Tongue (tissue), 2 donors: ENCODE data around the gene NPY4R2. TPM values are rescaled to one million over a fixed set of nuclear protein-coding genes. Genes with fewer than 3 reads are reported as not detected.
"Not testable (repeated sequence)": the region's sequence is repeated elsewhere in the genome, so short reads cannot be mapped to it uniquely, and the experiment has no call there.

Source experiments
- DNase-seq: peaks from one replicate; pipeline ENCODE4 v3.0.0-alpha.2; 2015
- total RNA-seq: library from RNA; depleted of rRNA; stranded (reverse); fragments of >200 nt; gene quantifications from one replicate; pipeline ENCODE4 v1.2.3, GENCODE V29; 2014

The NPY4R2 gene
- total RNA-seq, 1 donor from 2014 or later = not detected

DNA sequence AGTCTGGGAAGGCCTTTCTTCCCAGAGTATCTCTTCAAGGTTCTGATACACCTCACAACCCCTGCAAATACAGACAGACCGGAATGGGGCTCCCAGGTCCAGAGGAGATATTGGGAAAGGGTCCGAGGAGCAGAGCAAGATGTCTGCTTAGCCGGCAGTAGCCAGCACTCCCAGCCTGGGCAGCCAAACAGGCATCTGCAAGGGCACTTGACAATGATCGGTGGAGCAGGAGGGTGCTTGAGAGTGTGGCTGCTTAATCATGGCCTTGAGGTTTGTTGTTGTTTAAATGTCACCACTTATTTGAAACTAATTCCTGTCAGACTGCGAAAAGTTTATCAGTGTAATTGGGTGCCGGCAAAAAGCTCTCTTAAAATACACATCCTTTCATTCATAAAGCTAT is 15.0 kb downstream of the NPY4R2 start:
- DNase-seq = not testable (repeated sequence)

DNA sequence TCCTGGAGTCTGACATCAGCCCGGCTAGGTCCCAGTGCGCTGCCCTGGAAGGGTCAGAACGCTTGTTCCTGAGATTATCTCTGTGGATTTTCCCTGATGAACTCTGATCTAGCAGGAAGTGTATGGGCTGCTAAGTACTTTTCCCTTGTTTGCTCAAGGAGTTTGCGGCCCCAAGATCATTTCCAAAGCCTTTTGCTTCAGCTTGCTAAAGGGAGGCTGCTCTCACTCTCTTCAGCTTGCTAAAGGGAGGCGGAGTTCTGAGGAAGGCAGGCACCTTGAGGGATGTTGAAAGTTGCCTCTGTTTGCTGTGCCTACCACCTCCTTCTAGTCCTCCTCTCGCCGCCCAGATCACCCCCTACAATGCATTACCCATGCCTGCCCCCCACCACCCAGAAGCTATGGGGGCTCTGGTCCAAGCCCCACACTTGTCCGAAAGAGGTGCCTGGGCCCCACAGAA is 18.3 kb downstream of the NPY4R2 start:
- DNase-seq = not testable (repeated sequence)

DNA sequence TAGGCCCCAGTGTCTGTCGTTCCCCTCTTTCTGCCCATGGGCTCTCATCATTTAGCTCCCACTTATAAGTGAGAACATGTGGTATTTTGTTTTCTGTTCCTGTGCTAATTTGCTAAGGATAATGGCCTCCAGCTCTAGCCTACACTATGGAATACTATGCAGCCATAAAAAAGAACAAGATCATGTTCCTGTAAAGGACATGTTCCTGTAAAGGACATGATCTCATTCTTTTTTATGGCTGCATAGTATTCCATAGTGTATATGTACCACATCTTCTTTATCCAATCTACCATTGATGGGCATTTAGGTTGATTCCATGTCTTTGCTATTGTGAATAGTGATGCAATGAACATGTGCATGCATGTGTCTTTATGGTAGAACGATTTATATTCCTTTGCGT is 19.2 kb downstream of the NPY4R2 start:
- DNase-seq = not testable (repeated sequence)

DNA sequence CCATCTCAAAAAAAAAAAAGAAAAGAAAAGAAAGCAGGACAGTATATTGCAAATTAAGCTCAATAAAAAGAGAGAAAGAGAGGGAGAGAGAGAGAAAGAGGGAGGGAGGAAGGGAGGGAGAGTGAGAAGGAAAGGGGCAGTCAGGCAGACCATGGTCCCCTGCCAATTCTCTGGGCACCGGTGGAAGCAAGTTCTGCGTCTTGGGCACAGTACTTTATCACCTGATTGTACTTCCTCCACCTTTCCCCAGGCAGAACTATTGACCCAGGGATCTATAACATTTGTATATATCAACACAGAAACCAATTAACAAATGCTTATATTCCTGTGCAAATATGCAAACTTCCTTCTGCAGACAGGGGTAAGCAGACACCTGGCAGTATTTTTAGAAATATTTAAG is 22.4 kb downstream of the NPY4R2 start:
- DNase-seq = not testable (repeated sequence)

DNA sequence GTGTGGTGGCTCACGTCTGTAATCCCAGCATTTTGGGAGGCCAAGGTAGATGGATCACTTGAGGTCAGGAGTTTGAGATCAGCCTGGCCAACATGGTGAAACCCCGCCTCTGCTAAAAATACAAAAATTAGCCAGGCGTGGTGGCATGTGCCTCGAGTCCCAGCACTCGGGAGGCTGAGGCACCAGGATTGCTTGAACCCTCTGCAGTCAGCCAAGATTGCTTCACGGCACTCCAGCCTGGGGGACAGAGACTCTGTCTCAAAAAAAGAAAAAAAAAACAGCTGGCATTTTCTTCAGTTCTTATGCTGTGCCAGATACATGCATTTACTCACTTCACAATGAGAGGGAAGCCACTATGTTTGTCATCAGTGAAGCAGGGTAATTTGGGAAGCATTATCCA is 22.9 kb downstream of the NPY4R2 start:
- DNase-seq = peak; percentile 0

DNA sequence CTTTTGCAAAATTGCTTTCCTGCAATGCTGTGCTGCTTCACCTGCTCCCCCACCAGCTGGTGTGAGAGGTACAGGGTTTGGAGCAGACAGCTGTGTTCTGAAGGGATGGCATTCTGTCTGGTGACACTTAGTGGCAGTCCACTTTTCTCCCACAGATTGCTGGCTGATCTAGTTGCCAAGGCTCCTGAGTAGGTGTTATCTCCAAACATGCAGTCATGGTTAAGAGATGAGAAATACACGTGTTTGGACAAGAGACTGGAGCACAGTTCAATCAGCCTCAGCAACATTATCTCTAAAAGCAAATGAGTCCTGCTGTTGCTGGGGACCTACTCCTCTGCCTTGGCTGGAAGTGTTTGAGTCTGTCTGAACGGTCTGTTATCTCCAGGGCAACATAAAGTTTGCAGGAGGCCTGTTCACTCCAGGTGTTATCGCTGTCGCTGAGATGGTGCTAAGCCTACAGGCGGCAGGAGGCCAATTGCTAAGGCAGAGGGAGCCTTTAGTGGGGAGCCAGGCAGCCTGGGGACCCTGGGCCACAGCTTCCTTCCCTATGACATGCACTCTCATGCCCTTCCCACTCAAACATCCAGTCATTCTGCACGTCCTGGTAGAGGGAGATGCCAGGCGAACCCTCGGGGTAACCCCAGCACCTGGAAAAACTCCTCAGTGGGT is 24.0 kb downstream of the NPY4R2 start:
- DNase-seq = peak; percentile 2

DNA sequence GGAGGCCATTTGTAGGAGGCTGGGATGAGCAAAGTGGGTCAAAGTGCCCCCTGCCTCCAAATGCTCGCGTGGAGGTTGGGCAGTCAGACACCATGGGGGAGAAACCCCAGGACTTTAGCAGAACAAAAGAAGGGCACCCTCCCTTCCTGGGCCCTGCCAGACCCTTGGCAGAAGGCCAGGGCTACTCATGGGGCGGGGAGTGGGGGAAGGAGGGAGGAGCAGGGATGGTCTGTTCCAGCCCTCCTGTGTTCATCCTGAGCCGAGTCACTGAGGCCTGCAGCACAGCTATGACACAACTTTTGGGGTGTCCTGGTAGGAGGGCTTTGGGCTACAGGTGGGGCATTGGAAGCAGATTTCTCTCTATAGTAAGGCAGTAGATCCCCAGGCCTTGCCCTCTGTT is 24.9 kb downstream of the NPY4R2 start:
- not testable (repeated sequence) for DNase-seq

DNA sequence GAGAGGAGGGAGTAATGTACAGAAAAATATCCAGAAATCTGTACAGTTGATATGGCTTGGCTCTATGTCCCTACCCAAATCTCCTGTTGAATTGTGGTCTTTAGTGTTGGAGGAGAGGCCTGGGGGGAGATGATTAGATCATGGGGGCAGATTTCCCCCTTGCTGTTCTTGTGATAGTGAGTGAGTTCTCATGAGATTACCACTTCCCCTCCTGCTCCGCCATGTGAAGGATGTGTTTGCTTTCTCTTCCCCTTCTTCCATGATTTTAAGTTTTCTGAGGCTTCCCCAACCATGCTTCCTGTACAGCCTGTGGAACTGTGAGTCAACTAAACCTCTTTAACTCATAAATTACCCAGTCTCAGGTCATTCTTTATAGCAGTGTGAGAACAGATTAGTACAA is 29.0 kb downstream of the NPY4R2 start:
- DNase-seq = not testable (repeated sequence)

DNA sequence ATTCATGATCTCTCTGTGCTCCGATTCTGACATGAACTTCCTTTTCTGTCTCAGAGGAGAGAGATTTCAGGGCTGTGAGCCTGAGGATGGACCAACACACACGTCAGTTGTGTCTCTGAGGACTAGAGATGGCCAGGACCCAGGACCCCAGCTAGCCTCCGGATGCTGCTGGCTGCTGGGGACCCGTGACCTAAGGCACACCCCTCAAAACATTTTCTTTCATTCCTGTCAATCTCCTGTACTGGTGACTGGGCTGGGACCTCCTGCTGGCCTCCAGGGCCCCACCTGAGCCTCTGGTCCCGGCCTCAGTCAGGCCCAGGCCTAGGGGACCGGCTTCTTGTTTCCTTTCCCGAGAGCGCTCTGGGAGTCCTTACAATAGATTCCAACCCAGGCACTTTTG is 38.7 kb downstream of the NPY4R2 start:
- DNase-seq = not testable (repeated sequence)

DNA sequence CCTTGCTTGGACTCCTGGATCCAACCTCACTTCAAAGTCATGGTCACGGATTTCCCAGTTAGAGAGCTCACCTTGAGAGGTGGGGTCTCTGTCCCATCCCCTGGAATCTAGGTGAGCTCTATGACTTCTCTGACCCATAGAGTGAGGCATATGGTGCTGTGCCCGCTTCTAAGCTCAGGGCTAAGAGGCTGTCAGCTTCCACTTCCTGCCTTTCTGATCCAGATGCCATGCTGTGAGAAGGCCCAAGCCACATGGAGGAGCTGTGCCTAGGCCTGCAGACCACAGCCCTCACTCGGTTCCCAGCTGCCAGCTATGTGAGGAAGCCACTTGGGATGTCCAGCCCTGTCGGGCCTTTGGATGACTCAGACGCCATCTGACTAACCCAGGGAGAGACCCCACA is 41.2 kb downstream of the NPY4R2 start:
- DNase-seq = not testable (repeated sequence)

DNA sequence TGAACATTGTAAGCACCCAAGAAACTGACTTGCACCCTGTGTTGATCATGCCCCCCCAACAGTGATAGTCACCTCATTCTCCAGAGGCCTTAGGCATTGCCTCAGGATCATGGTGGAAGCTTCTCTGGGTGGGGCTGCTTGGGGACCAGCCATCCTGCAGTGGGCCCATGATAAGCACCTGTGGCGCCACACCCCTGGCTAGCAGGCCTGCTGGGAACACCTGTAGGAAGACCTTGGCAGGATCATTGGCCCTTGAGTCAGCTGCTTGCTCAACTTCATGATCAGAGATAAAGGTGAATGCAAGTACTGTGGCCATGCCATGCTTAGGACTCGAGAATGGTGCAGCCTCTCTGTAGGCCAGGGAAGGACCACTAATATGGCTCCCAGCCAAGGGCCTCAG is 42.2 kb downstream of the NPY4R2 start:
- not testable (repeated sequence) for DNase-seq

DNA sequence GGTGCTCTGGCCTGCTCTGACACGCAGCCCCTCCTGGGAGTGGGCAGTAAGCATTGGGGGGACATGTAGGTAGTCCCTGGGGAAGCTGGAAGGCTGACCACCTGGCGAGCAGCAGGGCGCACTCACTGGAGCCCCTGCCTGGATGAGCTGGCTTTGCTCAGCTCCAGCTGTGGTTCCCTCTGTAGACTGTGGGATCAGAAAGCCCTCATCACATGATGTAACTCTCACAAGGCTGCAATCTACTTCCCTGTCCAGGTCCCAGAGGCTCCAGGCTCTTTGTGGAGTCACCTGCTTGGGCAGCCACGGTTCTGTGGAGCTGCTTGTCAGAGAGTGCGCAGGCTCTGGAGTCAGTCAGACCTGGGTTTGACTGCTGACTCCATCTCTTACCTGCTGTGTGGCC is 44.3 kb downstream of the NPY4R2 start:
- DNase-seq = not testable (repeated sequence)

DNA sequence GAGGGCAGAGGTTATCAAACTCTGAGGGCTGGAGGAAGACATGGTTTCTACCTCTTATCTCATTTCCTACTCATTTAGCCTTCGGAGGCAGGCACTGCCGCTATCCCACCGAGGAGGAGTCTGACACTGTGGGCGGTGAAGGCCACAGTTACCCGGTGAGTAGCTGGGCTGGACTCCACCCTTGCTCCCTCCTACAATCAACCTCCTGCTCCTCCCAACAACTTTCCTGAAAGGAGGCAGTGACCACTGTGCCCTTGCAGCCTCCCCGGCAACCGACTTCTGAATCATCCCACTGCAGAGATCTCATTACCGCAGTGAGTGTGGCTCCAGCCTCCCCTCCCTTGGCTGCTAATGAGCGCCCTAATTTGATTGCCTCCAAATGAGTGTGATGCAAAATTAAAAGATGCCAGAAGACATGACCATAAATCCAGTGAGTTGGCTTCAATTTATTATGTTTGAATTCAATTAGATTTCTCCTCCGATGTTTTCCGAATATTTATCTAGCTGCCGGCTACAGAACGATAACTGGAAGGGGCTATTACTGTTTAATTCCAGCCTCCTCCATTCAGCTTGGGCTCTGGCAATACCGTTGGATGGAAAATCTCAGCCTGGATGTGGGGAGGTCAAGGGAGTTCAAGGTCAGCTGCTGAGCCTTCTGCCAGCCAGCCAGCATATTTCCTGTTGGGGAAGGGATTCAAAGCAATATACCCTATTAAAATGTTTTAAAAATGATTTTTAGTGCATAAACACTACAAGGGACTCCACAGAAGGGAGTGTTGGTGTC is 46.0 kb downstream of the NPY4R2 start:
- DNase-seq = not testable (repeated sequence)

DNA sequence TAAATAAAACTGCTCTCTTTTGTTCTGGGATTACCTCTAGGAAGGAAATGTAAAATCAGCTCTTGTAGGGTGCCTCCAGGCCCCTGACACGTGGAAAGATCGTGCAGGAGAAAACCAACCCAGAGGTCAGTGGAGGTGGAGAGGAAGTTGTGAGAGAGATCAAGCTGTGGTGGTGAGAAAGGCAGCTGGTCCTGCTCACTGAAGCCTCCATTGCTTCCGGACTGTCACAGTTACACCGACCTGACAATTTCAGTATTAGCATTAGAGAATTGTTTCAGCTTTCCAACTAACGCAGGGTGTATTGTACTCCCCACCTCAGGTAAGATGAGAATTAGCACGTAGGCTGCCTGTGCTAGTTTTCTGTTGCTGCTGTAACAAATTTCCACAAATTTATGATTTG is 50.5 kb downstream of the NPY4R2 start:
- not testable (repeated sequence) for DNase-seq

DNA sequence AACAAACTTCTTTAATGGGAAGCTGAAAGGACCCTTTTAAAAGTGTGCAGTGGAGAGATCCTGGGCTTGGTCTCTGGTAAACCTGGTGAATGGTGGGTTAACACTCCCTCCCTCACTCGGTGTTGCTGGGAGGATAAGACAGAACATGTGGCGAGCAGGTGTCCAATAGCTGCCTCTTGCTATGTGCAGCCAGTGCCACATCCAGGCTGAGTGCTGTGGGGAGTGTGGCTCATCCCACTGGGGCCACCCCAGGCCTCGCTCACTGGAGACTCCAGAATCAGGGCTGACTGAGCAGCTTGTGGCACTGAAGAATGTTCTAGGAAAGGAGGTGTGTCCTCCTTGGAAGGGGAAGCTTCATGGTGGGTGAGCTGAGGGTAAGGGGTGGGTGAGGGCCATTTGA is 51.6 kb downstream of the NPY4R2 start:
- not testable (repeated sequence) for DNase-seq

DNA sequence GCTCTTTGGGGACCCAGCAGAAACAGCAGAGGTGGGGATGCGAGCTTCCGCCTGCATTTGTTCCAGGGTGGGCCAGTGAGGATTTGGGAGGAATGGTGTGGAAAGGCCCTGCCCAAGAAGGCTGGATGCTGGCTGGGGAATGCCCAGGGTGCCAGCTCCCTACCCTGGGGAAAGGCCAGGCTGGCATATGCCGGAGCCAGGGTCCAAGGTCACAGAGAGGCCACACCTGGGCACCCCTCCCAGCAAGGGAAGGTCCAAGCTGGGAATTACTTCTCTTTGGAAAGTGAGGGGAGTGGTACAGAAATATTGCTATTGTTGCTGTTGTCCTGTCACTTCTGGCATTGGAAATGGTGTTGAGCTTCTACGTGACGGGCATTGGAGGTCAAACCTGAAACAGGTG is 53.1 kb downstream of the NPY4R2 start:
- not testable (repeated sequence) for DNase-seq

DNA sequence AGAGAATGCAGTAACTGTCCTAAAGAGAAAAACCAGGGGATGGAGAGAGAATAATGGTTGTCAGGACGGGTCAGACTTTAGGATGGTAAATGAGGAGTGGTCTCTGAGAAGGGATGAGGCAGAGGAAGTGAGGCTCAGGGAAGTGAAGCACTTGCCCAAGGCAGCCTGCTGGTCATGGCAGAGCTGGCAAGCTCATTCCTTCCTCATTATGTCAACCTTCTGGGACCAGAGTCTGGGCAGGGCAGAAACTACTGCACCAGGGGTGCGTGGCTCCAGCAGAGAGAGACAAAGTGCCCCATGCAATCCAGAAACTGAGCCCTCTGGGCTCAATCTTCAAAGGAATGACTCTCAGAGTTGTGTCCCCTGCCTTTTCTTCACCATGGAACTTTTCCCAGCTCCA is 53.6 kb downstream of the NPY4R2 start:
- not testable (repeated sequence) for DNase-seq

Other genes starting within 250 kb of the NPY4R2 start
- gene SYT15B, start 155.1 kb upstream of the NPY4R2 start, total RNA-seq = 1.1 TPM
- gene FAM25C, start 81.1 kb downstream of the NPY4R2 start, total RNA-seq = not detected